Lower leg skin (tissue), 4 donors: ENCODE results near the gene HTR6. TPM values are rescaled to one million over a fixed set of nuclear protein-coding genes. Genes with fewer than 3 reads are reported as not detected.

Experiments used
- DNase-seq, 2 donors: peaks; one replicate each; pipeline ENCODE4 v3.0.0-alpha.2; 2019; ENCODE audit warnings: low spot score in 2 of 2
- H3K4me3 ChIP-seq: fragments of 200-600 bp; sonication (generic); 2 replicates; pipeline ENCODE4 v1.5.1; 2017; ENCODE audit warnings: mild to moderate bottlenecking, low read depth; ENCODE audit not compliant: poor library complexity, severe bottlenecking
- POLR2A ChIP-seq, 2 donors: fragments of 450-650 bp; IDR thresholded peaks; one replicate each; pipeline ENCODE4 v1.6.1; 2016 to 2017; ENCODE audit warnings: antibody characterized with exemption in 2 of 2, mild to moderate bottlenecking in 1 of 2, moderate library complexity in 1 of 2
- whole genome bisulfite sequencing, 2 donors: methylation state at CpG; one replicate each; pipeline ENCODE4 v1.1.5; 2018; 5-methylcytosine and 5-hydroxymethylcytosine counted together
- intact Hi-C: fragments of 100-400 bp; cut with DNase I; formaldehyde crosslinking; loops from one replicate; pipeline ENCODE4 v1.15.0; 2023; ENCODE audit warnings: low total_unique reads
- total RNA-seq, 4 donors: library from RNA; depleted of rRNA; stranded (reverse); fragments of >200 nt; gene quantifications; one replicate each; pipeline ENCODE4 v1.1.0, GENCODE V29; 2016
- TF ChIP-seq, protein P1 (sequence below), 3 donors: fragments of 450-650 bp; IDR thresholded peaks; one replicate each; pipeline ENCODE4 v1.5.1; 2016; ENCODE audit warnings: antibody characterized with exemption in 3 of 3, mild to moderate bottlenecking in 3 of 3, moderate library complexity in 2 of 3

Gene HTR6
- total RNA-seq, 4 donors from 2014 or later = 0.16 TPM; not detected in 3

GRCh38 chr1:19656780-19657466 is 7.8 kb upstream of the HTR6 start:
- intact Hi-C loops = no loop called here

DNA sequence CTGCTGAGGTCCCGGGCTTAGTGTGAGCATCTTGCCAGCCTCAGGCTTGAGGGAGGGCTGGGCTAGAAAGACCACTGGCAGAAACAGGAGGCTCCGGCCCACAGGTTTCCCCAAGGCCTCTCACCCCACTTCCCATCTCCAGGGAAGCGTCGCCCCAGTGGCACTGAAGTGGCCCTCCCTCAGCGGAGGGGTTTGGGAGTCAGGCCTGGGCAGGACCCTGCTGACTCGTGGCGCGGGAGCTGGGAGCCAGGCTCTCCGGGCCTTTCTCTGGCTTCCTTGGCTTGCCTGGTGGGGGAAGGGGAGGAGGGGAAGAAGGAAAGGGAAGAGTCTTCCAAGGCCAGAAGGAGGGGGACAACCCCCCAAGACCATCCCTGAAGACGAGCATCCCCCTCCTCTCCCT is 7.2 kb upstream of the HTR6 start:
- intact Hi-C loops = no loop called here
- DNase-seq = no peak
- TF ChIP-seq, protein P1, sequence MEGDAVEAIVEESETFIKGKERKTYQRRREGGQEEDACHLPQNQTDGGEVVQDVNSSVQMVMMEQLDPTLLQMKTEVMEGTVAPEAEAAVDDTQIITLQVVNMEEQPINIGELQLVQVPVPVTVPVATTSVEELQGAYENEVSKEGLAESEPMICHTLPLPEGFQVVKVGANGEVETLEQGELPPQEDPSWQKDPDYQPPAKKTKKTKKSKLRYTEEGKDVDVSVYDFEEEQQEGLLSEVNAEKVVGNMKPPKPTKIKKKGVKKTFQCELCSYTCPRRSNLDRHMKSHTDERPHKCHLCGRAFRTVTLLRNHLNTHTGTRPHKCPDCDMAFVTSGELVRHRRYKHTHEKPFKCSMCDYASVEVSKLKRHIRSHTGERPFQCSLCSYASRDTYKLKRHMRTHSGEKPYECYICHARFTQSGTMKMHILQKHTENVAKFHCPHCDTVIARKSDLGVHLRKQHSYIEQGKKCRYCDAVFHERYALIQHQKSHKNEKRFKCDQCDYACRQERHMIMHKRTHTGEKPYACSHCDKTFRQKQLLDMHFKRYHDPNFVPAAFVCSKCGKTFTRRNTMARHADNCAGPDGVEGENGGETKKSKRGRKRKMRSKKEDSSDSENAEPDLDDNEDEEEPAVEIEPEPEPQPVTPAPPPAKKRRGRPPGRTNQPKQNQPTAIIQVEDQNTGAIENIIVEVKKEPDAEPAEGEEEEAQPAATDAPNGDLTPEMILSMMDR (IDR thresholded peaks at IDR 0.05) = no peak
- TF ChIP-seq POLR2A (IDR thresholded peaks at IDR 0.05) = no peak
- WGBS, 2 donors = 72 to 77% methylated on average over 10 of the region's 10 CpGs
- no peak overlapping the region for H3K4me3 ChIP-seq

More at GRCh38 chr1:19656780-19657466, 7.8 kb upstream of the HTR6 start:
- DNase-seq = no peak
- TF ChIP-seq, protein P1 (IDR thresholded peaks at IDR 0.05) = no peak
- no peak for TF ChIP-seq POLR2A (IDR thresholded peaks at IDR 0.05)
- H3K4me3 ChIP-seq = no peak overlapping the region
- WGBS, 2 donors = 77% methylated on average over 12 to 15 of the region's 15 CpGs

- no peak overlapping the region for H3K4me3 ChIP-seq
- TF ChIP-seq, protein P1 (IDR thresholded peaks at IDR 0.05) = no peak
- TF ChIP-seq POLR2A (IDR thresholded peaks at IDR 0.05) = no peak
- no peak for DNase-seq
- intact Hi-C loops = no loop called here
- WGBS, 2 donors = 79 to 89% methylated on average over 12 to 13 of the region's 13 CpGs
These were observed 6.5 kb upstream of the HTR6 start for GRCh38 chr1:19658186-19658585.

DNA sequence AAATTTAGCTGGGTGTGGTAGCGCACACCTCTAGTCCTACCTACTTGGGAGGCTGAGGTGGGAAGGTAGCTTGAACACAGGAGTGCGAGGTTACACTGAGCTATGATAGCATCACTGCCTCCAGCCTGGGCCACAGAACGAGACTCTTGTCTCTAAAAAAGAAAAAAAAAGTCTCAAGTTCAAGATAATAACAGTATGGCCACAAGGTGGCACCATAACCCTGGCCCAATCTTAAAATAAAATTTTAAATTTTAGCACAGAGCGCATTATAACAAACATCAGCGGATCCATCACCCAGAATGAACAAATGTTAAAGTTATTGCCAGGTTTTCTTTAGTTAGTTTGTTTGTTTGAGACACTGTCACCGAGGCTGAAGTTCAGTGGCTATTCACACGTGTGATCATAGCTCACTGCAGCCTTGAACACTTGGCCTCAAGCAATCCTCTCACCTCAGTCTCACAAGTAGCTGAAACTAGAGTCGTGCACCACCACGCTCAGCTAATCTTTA is 2.9 kb upstream of the HTR6 start:
- WGBS, 2 donors = 10 to 13% methylated on average over 9 of the region's 9 CpGs
- DNase-seq = no peak
- H3K4me3 ChIP-seq = no peak overlapping the region
- intact Hi-C loops = no loop called here
- TF ChIP-seq, protein P1 (IDR thresholded peaks at IDR 0.05) = no peak
- TF ChIP-seq POLR2A (IDR thresholded peaks at IDR 0.05) = no peak

- WGBS, 2 donors = 46 to 58% methylated on average over 3 of the region's 3 CpGs
- DNase-seq = no peak
- no peak for TF ChIP-seq POLR2A (IDR thresholded peaks at IDR 0.05)
- TF ChIP-seq, protein P1 (IDR thresholded peaks at IDR 0.05) = no peak
- H3K4me3 ChIP-seq = no peak overlapping the region
- intact Hi-C loops = no loop called here
These were observed 2.4 kb upstream of the HTR6 start for GRCh38 chr1:19662313-19662712.

GRCh38 chr1:19665186-19665495 is 466 bp downstream of the HTR6 start:
- no peak for TF ChIP-seq POLR2A (IDR thresholded peaks at IDR 0.05)
- WGBS, 2 donors = 0 to 1% methylated on average over 16 to 19 of the region's 23 CpGs
- intact Hi-C loops = no loop called here
- H3K4me3 ChIP-seq = no peak overlapping the region
- no peak for DNase-seq
